K562 (cell line): ENCODE results near the gene EME2. TPM values are rescaled to one million over a fixed set of nuclear protein-coding genes. Genes with fewer than 3 reads are reported as not detected.

Experiments
- CREB3 ChIP-seq: fragments of 450-650 bp; conservative IDR thresholded peaks from 2 replicates; pipeline ENCODE4 v1.6.1; 2016; ENCODE audit warnings: missing genetic modification characterization, low read depth, mild to moderate bottlenecking, missing compliant biosample characterization, moderate library complexity
- DACH1 ChIP-seq: fragments of 450-650 bp; IDR thresholded peaks from 2 replicates; pipeline ENCODE4 v1.6.1; 2018; ENCODE audit not compliant: partially characterized antibody
- E2F5 ChIP-seq: sonication (generic); formaldehyde crosslinking; IDR thresholded peaks from 2 replicates; pipeline ENCODE4 v1.8.0; 2022; ENCODE audit warnings: mild to moderate bottlenecking, missing genetic modification reagents
- JUN ChIP-seq, 2 experiments: sonication (generic) in 1 of 2; formaldehyde crosslinking in 1 of 2; IDR thresholded peaks; 2 replicates each; pipeline versions ENCODE4 v1.6.1 to v1.8.0; 2012 to 2022; ENCODE audit warnings: borderline replicate concordance in 2 of 2, mild to moderate bottlenecking in 2 of 2, improper control_type of control experiment in 1 of 2, low read depth in 1 of 2, low read length in 1 of 2, missing genetic modification reagents in 1 of 2
- POLR2G ChIP-seq: fragments of 200-400 bp; formaldehyde crosslinking; IDR thresholded peaks from 2 replicates; pipeline ENCODE4 v1.6.1; 2017; ENCODE audit warnings: low read depth, mild to moderate bottlenecking, antibody characterized with exemption, low read length, moderate library complexity
- PRDM10 ChIP-seq: fragments of 450-650 bp; IDR thresholded peaks from 2 replicates; pipeline ENCODE4 v1.6.1; 2018; ENCODE audit not compliant: partially characterized antibody
- RBBP5 ChIP-seq: fragments of 200-600 bp; sonication (generic); IDR thresholded peaks from 2 replicates; pipeline ENCODE4 v1.6.1; 2012; ENCODE audit warnings: borderline replicate concordance, mild to moderate bottlenecking, low read length, control low read depth, inconsistent platforms; ENCODE audit not compliant: insufficient read depth, poor library complexity, severe bottlenecking
- SP2 ChIP-seq: IDR thresholded peaks from 2 replicates; pipeline ENCODE4 v1.6.1; 2011; ENCODE audit warnings: mild to moderate bottlenecking, low read depth, low read length, moderate library complexity; ENCODE audit not compliant: poor library complexity, severe bottlenecking; ENCODE audit errors: extremely low read depth
- TRIM24 ChIP-seq, 2 experiments: fragments of 450-650 bp; IDR thresholded peaks; 2 replicates each; pipeline ENCODE4 v1.6.1; 2016
- ZNF274 ChIP-seq: IDR thresholded peaks from 2 replicates; pipeline ENCODE4 v1.6.1; 2011; ENCODE audit warnings: low read depth, mild to moderate bottlenecking, low read length, moderate library complexity, borderline replicate concordance
- ZNF740 ChIP-seq, 3 experiments: fragments of 200-800 bp in 1 of 3; sonication (Bioruptor generic) in 1 of 3; sonication (generic) in 1 of 3; formaldehyde crosslinking in 1 of 3; IDR thresholded peaks; 2 replicates each; pipeline versions ENCODE4 v1.6.1 to v1.8.0; 2016 to 2022; ENCODE audit warnings: mild to moderate bottlenecking in 2 of 3, missing compliant biosample characterization in 2 of 3, missing genetic modification characterization in 2 of 3, missing genetic modification reagents in 1 of 3
- polyA plus RNA-seq, 8 experiments: library from polyadenylated mRNA; depleted of rRNA in 4 of 8; stranded (reverse) in 5 of 8; unstranded in 3 of 8; fragments of >200 nt; fragmentation: Nextera tagmentation in 2 of 8; fragmentation: Illumina TruSeq in 1 of 8; extraction: Ambion mirVana in 2 of 8; extraction: Trizol in 1 of 8; gene quantifications; 2 replicates each; pipeline versions ENCODE4 v1.2.1 to v1.2.3, GENCODE V29; 2011 to 2014; ENCODE audit warnings: inconsistent platforms in 1 of 8, missing spikeins in 1 of 8
- total RNA-seq, 7 experiments: library from RNA; depleted of rRNA in 6 of 7; stranded (reverse); fragments of >200 nt in 6 of 7; fragmentation: Illumina TruSeq in 2 of 7; extraction: Trizol in 2 of 7; gene quantifications; 2 replicates each; pipeline versions ENCODE4 v1.2.1 to v1.2.3, GENCODE V29; 2011 to 2021; ENCODE audit warnings: low replicate concordance in 1 of 7

Gene EME2
- total and polyA plus RNA-seq, 9 of the 15 experiments (the other 6 are each of a cell fraction or from before 2014, with no cell fraction given) = 0.35 to 19.9 (median 3.5) TPM

GRCh38 chr16:1772908-1773702 lies 495 bp downstream of the EME2 start, which contains the start of gene MRPS34 (continued):
- TF ChIP-seq E2F5 (peak; percentile 61; the same call in 1 of the 2 replicates), ZNF274 (no peak), CREB3 (no peak), POLR2G (peak; percentile 90), TRIM24 (IDR thresholded peaks at IDR 0.05) (peak in 1 of 2 experiments; percentile 97; a peak in 2 of 4 replicates), ZNF740 (CRISPR knock-in tag; IDR thresholded peaks at IDR 0.05) (no peak; the same call in 1 of the 2 replicates), ZNF740 (tag; IDR thresholded peaks at IDR 0.05) (no peak), JUN (IDR thresholded peaks at IDR 0.05; ENCODE audit: borderline replicate concordance, low read depth, low read length) (no peak), JUN (CRISPR knock-in tag; IDR thresholded peaks at IDR 0.05; ENCODE audit: borderline replicate concordance) (no peak), RBBP5 (peak; percentile 97), PRDM10 (peak; percentile 14), DACH1 (no peak), SP2 (no peak)
